MM.1S (cell line): ENCODE data around the gene LAG3.

Source experiments
- CTCF ChIP-seq: fragments of 300-600 bp; sonication (generic); IDR thresholded peaks from 2 replicates; pipeline ENCODE4 v1.5.1; 2016; ENCODE audit warnings: antibody characterized with exemption, low read length, mixed read lengths
- EZH2 ChIP-seq: fragments of 300-600 bp; sonication (generic); optimal IDR thresholded peaks from 2 replicates; pipeline ENCODE3; 2017; ENCODE audit warnings: low read depth, mild to moderate bottlenecking, antibody characterized with exemption, low read length, mixed read lengths

GRCh38 chr12:6817662-6818157, 45.4 kb downstream of the LAG3 start:
- TF ChIP-seq CTCF (no peak), EZH2 (no peak)
